LNCaP clone FGC (cell line): Measurements from ENCODE around the gene CELF2.

Experiments
- DNase-seq: peaks from one replicate; pipeline ENCODE4 v3.0.0-alpha.2; 2011; ENCODE audit warnings: low read depth
- H3K4me3 ChIP-seq: 2 replicates; pipeline ENCODE4 v1.5.1; 2011; ENCODE audit warnings: mild to moderate bottlenecking, low read depth, low read length, control low read depth
- CTCF ChIP-seq: IDR thresholded peaks from 2 replicates; pipeline ENCODE4 v1.5.1; 2012; ENCODE audit warnings: mild to moderate bottlenecking; ENCODE audit not compliant: control insufficient read depth, insufficient read depth; ENCODE audit errors: extremely low read depth

CELF2 gene

GRCh38 chr10:11249152-11249807, 231.6 kb downstream of the CELF2 start:
- no peak overlapping the region for H3K4me3 ChIP-seq
- DNase-seq, result no peak

GRCh38 chr10:11249808-11250195, 232.1 kb downstream of the CELF2 start:
- TF ChIP-seq CTCF, result no peak
- DNase-seq, result no peak
- no peak overlapping the region for H3K4me3 ChIP-seq

More at GRCh38 chr10:11249152-11249807, 231.6 kb downstream of the CELF2 start:
- no peak for TF ChIP-seq CTCF

GRCh38 chr10:11250304-11250703, 232.6 kb downstream of the CELF2 start:
- TF ChIP-seq CTCF, result no peak
- no peak for DNase-seq
- no peak overlapping the region for H3K4me3 ChIP-seq

GRCh38 chr10:11252887-11253286, 235.2 kb downstream of the CELF2 start:
- no peak for TF ChIP-seq CTCF
- no peak overlapping the region for H3K4me3 ChIP-seq
- no peak for DNase-seq

- no peak for TF ChIP-seq CTCF
- H3K4me3 ChIP-seq, result no peak overlapping the region
- DNase-seq, result no peak
These were observed 235.8 kb downstream of the CELF2 start for GRCh38 chr10:11253385-11254002.

- no peak for DNase-seq
- H3K4me3 ChIP-seq, result no peak overlapping the region
- TF ChIP-seq CTCF, result no peak
These were observed 237.5 kb downstream of the CELF2 start for GRCh38 chr10:11255156-11255555.
